ENCODE results near the gene PPM1B. TPM values are rescaled to one million over a fixed set of nuclear protein-coding genes. Genes with fewer than 3 reads are reported as not detected.

The PPM1B gene
- total and polyA plus RNA-seq, 2 of the 8 experiments (the other 6 are each of a cell fraction or from before 2014, with no cell fraction given): 43.6 to 126 TPM

GRCh38 chr2:44184106-44184505 is 15.4 kb downstream of the PPM1B start:
- Histone ChIP-seq H2AK5ac (ENCODE audit: low read depth, low read length) (no peak overlapping the region), H4K5ac (ENCODE audit: insufficient read length, low read depth, low read length) (no peak overlapping the region), H3K14ac (ENCODE audit: insufficient read length) (no peak overlapping the region), H4K91ac (replicated peaks; ENCODE audit: insufficient read length, low read length) (no peak overlapping the region), H3K79me2 (ENCODE audit: control insufficient read depth in 1 of 2, insufficient read depth in 2 of 2, low read length in 2 of 2) (peaks cover 56 to 100% of the 10 kb centered on the region in 2 experiments), H3K56ac (replicated peaks; ENCODE audit: insufficient read length, low read depth, low read length) (no peak overlapping the region), H3K23ac (ENCODE audit: insufficient read length) (no peak overlapping the region), H3K36me3 (ENCODE audit: control insufficient read depth in 2 of 4, insufficient read depth in 4 of 4, low read length in 3 of 4) (peaks cover 0 to 15% (median 7%) of the 10 kb centered on the region in 4 experiments; a peak in 3 of 8 replicates), H3K79me1 (ENCODE audit: low read depth, low read length) (no peaks in the 10 kb centered on the region; the same call in 1 of the 2 replicates), H3K27ac (ENCODE audit: low read depth, low read length) (no peak overlapping the region), H2BK120ac (replicated peaks; ENCODE audit: low read depth, low read length) (no peak overlapping the region), H2BK15ac (ENCODE audit: low read length) (no peak overlapping the region), H3K4me3 (ENCODE audit: extremely low read depth in 1 of 4, insufficient read depth in 2 of 4, low read depth in 3 of 4, low read length in 4 of 4) (no peak overlapping the region), H3K4me1 (replicated peaks in 1 of 4; ENCODE audit: control insufficient read depth in 3 of 4, insufficient read depth in 4 of 4, low read length in 3 of 4) (peaks cover 0 to 14% (median 6%) of the 10 kb centered on the region in 4 experiments; a peak in 3 of 7 replicates), H3K27me3 (replicated peaks in 1 of 4; ENCODE audit: control insufficient read depth in 3 of 4, extremely low read depth in 1 of 4, insufficient read depth in 3 of 4, low read length in 3 of 4) (no peaks in the 10 kb centered on the region), H4K20me1 (replicated peaks in 1 of 2; ENCODE audit: control insufficient read depth in 1 of 2, insufficient read depth in 2 of 2, low read length in 2 of 2) (peaks cover 5 to 13% of the 10 kb centered on the region in 2 experiments), H2BK20ac (ENCODE audit: low read length) (no peak overlapping the region), H3K9ac (replicated peaks in 1 of 4; ENCODE audit: extremely low read depth in 1 of 4, low read depth in 3 of 4, low read length in 3 of 4) (no peak overlapping the region), H3K4me2 (ENCODE audit: insufficient read depth in 1 of 2, low read depth in 2 of 2, low read length in 2 of 2) (no peak overlapping the region), H2AFZ (ENCODE audit: low read length) (no peak overlapping the region), H3K18ac (ENCODE audit: extremely low read depth, low read length) (no peak overlapping the region), H3K9me3 (ENCODE audit: insufficient read depth in 2 of 2, low read depth in 1 of 2, low read length in 1 of 2) (peaks cover 0 to 4% of the 10 kb centered on the region in 2 experiments; a peak in 1 of 4 replicates), H4K8ac (ENCODE audit: extremely low read depth, insufficient read depth, low read length) (no peak overlapping the region), H3K4ac (replicated peaks; ENCODE audit: insufficient read length, low read depth, low read length) (no peak overlapping the region), H3K23me2 (ENCODE audit: low read depth, low read length) (no peaks in the 10 kb centered on the region), H2BK12ac (ENCODE audit: low read depth, low read length) (no peak overlapping the region), H2BK5ac (ENCODE audit: low read depth, low read length) (no peak overlapping the region)
- POLR2A ChIA-PET (ENCODE audit: partially characterized antibody): no interaction called here
- CTCF ChIA-PET (ENCODE audit: partially characterized antibody): no interaction called here
- no peak for DNase-seq (ENCODE audit: low read depth in 1 of 2, low spot score in 2 of 2)
- 84% methylated on average over 3 of the region's 3 CpGs; no CpG with 5 or more reads in 1 of the 2 experiments for WGBS, 2 experiments (ENCODE audit: extremely low coverage in 1 of 2, insufficient coverage in 1 of 2, insufficient read length in 1 of 2, insufficient replicate concordance in 2 of 2, low coverage in 1 of 2, low lambda C conversion rate in 2 of 2, missing lambda C conversion rate in 1 of 2)
- TF ChIP-seq, protein P1, sequence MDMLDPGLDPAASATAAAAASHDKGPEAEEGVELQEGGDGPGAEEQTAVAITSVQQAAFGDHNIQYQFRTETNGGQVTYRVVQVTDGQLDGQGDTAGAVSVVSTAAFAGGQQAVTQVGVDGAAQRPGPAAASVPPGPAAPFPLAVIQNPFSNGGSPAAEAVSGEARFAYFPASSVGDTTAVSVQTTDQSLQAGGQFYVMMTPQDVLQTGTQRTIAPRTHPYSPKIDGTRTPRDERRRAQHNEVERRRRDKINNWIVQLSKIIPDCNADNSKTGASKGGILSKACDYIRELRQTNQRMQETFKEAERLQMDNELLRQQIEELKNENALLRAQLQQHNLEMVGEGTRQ (IDR thresholded peaks at IDR 0.05; ENCODE audit: low read length): no peak
- TF ChIP-seq KDM5A (IDR thresholded peaks at IDR 0.05; ENCODE audit: low read length) (no peak), POLR2A (IDR thresholded peaks at IDR 0.05; ENCODE audit: control extremely low read depth in 1 of 2, low read depth in 2 of 2, low read length in 2 of 2) (no peak), SP4 (IDR thresholded peaks at IDR 0.05; ENCODE audit: low read length) (no peak), JUND (IDR thresholded peaks at IDR 0.05; ENCODE audit: low read length) (no peak), HDAC6 (IDR thresholded peaks at IDR 0.05; ENCODE audit: low read depth, low read length) (no peak), SP2 (IDR thresholded peaks at IDR 0.05; ENCODE audit: low read length) (no peak), POU5F1 (IDR thresholded peaks at IDR 0.05; ENCODE audit: low read depth, low read length) (no peak), BRCA1 (IDR thresholded peaks at IDR 0.05; ENCODE audit: low read depth, low read length) (no peak)
- FAIRE-seq: no peak
